HG03097 (cell line): ENCODE results near the gene AZU1.
"Not testable (repeated sequence)": the region's sequence is repeated elsewhere in the genome, so short reads cannot be mapped to it uniquely, and the experiment has no call there.

ENCODE experiments used
- ATAC-seq: cut with Tn5 transposase; IDR thresholded peaks from one replicate; pipeline ENCODE4 v1.9.1; 2021; ENCODE audit not compliant: unreplicated experiment, low FRiP score

The AZU1 gene

DNA sequence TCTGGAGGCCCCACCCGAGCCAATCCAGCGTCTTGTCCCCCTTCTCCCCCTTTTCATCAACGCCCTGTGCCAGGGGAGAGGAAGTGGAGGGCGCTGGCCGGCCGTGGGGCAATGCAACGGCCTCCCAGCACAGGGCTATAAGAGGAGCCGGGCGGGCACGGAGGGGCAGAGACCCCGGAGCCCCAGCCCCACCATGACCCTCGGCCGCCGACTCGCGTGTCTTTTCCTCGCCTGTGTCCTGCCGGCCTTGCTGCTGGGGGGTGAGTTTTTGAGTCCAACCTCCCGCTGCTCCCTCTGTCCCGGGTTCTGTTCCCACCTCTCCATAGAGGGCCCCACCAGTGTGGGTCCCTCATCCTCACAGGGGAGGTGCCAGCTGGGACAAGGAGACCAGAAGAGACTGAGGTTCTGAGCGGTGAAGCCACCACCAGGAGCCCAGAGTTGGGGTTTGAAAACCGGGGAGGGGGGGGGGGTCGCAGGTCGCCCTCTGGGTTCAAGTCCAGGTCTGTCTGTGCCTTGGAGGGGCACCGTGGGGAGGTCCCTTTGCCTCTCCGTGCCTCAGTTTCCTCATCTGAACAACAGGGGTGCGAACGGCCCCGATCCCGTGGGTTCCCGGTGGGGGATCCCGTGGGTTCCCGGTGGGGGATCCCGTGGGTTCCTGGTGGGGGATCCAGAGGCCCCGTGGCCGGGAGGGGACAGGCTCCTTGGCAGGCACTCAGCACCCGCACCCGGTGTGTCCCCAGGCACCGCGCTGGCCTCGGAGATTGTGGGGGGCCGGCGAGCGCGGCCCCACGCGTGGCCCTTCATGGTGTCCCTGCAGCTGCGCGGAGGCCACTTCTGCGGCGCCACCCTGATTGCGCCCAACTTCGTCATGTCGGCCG is 24.7 kb downstream of the AZU1 start, which contains the start of gene ELANE:
Gene ELANE (plus strand): TSS at position 168 of the 878 bp plus-strand sequence. CDS start 26 bp downstream, at position 194.
- ATAC-seq = no peak

DNA sequence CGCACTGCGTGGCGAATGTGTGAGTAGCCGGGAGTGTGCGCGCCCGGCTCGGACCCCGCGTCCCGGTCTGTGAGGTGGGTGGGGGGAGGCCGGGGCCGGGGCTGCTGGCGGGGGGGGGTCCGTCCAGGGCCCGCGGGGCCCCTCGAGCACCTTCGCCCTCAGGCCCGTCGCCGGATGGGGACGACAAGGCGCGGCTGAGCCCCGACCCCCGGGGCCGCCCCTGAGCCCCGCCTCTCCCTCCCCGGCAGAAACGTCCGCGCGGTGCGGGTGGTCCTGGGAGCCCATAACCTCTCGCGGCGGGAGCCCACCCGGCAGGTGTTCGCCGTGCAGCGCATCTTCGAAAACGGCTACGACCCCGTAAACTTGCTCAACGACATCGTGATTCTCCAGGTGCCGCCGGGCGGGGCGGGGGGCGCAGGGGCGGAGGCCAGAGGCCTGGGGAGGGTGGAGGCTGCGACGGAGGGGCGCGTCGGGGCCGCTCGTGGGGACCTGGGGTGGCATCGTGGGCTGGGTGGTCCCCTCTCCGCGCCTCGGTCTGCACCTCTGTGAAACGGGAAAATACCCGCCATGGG is 25.5 kb downstream of the AZU1 start:
- ATAC-seq = no peak

DNA sequence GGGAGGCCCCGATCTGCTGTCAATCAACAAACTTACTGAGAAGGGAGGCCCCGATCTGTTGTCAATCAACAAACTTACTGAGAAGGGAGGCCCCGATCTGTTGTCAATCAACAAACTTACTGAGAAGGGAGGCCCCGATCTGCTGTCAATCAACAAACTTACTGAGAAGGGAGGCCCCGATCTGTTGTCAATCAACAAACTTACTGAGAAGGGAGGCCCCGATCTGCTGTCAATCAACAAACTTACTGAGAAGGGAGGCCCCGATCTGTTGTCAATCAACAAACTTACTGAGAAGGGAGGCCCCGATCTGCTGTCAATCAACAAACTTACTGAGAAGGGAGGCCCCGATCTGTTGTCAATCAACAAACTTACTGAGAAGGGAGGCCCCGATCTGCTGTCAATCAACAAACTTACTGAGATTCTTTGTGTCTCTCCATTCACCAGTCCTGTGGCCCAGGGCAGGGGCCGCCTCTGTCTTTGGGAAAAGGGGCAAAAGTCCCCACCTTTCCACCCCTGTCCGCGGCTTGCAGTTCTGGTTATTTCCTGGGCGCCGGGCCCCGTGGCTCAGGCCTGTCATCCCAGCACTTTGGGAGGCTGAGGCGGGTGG is 26.1 kb downstream of the AZU1 start:
- ATAC-seq = not testable (repeated sequence)

DNA sequence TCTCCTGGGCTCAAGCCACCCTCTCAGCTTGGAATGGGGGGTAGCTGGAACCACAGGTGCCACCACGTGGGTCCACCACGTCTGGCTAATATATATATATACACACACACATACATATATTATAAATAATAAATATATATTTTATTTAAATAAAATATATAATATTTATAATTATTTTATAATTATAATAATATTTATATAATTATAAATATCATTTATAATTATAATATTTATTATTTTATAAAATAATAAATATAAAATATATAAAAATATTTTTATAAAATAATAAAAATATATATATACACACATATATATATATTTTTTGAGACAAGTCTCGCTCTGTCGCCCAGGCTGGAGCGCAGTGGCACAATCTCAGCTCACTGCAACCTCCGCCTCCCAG is 26.9 kb downstream of the AZU1 start:
- ATAC-seq = no peak

DNA sequence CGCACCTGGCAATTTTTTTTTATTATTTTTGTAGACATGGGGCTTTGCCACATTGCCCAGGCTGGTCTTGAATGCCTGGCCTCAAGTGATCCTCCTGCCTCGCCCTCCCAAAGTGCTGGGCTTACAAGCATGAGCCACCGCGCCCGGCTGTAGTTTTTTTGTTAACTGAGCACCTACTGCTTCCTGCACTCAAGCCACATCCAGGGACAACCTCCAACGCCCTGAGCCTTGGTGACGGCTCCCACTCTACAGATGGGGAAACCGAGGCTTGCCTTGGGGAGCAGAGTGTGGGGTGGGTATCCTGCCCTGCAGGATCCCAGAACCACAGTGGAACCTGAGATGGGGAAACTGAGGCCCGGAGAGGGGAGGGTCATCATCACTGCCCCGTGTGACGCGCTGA is 27.5 kb downstream of the AZU1 start:
- no peak for ATAC-seq

DNA sequence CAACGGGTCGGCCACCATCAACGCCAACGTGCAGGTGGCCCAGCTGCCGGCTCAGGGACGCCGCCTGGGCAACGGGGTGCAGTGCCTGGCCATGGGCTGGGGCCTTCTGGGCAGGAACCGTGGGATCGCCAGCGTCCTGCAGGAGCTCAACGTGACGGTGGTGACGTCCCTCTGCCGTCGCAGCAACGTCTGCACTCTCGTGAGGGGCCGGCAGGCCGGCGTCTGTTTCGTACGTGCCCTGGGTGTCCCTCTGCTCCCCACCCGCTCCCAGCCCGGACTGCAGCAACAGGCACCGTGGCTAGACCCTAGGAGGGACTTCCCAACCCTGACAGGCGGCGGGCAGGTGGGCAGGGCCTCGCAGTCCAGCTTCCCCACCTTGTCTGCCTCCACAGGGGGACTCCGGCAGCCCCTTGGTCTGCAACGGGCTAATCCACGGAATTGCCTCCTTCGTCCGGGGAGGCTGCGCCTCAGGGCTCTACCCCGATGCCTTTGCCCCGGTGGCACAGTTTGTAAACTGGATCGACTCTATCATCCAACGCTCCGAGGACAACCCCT is 28.0 kb downstream of the AZU1 start:
- ATAC-seq = no peak

DNA sequence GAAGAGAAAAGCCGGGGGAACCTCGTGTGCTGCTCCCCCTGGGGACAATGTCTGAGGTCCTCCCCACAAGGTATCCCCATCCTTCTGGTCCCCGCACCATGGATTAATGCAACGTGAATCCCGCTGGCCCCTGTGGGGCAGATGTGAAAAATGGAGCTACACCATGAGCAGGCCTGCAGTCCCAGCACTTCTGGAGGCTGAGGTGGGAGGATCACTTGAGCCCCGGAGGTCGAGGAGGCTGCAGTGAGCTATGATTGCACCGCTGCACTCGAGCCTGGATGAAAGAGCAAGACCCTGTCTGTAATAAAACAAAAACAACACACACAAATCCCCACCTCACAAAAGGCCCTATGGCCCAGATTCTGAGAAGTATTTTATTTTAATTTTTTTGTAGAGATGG is 30.6 kb downstream of the AZU1 start:
- ATAC-seq = no peak

DNA sequence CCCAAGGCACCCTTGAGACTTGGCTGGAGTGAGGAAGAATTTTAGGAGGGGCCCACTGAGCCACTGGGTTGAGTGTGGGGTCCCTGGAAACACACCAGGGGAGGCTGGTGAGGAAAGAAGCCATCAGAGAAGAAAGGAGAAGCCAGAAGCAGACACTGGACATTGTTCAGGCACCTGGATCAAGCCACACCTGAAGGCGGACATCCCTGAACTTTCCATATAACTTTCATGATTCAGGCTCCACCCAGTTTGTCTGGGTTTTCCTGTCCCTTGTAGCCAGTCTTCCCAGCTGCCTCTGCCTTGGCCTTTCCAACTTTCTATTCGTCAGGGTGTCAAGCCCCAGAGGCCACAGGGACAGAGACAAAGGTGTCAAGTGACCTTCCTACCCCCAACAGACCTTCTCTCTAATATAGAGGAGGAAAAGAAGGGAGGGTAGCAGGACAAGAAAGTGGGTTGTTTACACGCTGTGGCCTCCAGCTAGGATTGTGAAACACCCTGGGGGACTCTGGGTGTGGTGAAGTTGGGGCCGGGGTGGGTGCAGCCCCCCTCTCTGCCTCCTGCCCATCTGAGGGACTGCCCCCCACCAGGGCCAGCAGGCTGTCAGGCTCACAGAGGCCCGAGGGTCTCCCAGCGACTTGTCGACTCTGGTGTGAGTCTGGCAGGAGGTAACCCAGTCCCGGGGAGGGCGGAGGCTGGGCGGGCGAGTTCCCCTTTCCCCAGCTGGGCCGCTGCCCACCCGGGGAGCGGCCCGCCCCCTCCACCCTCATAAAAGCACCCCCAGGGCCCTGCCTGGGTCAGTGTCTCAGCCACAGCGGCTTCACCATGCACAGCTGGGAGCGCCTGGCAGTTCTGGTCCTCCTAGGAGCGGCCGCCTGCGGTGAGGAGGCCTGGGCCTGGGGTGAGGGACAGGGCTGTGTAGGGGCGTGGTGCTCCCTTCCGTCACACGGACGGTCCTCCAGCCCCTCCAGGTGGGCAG is 31.5 kb downstream of the AZU1 start, which contains the start of gene CFD:
Gene CFD (plus strand): TSS at position 797 of the 976 bp plus-strand sequence. CDS start 26 bp downstream, at position 823.
- ATAC-seq = no peak

DNA sequence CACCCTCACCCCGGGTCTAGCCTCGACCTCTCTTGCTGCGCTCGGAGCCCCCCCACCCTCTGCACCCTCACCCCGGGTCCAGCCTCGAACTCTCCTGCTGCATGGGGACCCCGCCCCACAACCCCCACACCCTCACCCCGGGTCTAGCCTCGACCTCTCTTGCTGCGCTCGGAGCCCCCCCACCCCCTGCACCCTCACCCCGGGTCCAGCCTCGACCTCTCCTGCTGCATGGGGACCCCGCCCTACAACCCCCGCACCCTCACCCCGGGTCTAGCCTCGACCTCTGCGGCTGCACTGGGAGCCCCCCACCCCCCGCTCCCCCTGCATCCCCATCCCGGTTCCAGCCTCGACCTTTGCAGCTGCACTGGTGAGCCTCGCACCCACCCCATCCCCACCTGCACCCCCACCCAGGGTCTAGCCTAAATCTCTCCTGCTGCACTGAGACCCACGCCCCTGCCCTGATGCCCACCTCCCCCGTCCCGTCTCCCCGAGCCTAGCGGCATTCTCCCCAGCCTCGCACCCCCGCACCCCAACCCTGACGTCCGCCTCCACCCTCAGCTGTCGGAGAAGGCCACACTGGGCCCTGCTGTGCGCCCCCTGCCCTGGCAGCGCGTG is 33.6 kb downstream of the AZU1 start:
- ATAC-seq = no peak

DNA sequence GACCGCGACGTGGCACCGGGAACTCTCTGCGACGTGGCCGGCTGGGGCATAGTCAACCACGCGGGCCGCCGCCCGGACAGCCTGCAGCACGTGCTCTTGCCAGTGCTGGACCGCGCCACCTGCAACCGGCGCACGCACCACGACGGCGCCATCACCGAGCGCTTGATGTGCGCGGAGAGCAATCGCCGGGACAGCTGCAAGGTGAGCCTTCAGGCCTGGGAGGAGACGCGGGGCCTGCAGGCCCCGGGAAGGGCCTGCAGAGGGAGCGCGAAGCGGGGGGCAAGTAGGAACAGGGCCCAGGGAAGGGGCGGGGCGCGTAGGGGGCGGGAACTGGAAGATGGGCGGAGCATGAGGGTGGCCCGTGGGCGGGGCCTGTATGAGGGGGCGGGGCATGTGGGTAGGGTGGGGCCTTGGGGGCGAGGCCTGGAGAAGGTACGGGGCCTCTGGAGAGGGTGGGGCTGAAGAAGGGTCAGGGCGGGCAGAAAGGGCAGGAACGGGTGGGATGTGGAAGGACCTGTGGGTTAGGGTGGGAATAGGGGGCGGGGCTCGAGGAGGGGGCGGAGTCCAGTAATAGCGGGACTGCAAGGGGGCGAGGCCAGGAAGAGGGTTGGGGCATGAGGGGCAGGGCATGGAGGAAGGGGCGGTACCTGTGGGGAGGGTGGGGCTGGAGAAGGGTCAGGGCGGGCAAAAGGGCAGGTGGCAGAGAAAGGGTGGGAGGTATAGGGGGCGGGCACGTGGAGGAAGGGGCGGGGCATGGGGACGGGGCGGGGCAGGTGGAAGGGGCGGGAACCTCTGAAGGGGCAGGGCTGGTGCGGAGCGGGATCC is 34.3 kb downstream of the AZU1 start:
- ATAC-seq = no peak

DNA sequence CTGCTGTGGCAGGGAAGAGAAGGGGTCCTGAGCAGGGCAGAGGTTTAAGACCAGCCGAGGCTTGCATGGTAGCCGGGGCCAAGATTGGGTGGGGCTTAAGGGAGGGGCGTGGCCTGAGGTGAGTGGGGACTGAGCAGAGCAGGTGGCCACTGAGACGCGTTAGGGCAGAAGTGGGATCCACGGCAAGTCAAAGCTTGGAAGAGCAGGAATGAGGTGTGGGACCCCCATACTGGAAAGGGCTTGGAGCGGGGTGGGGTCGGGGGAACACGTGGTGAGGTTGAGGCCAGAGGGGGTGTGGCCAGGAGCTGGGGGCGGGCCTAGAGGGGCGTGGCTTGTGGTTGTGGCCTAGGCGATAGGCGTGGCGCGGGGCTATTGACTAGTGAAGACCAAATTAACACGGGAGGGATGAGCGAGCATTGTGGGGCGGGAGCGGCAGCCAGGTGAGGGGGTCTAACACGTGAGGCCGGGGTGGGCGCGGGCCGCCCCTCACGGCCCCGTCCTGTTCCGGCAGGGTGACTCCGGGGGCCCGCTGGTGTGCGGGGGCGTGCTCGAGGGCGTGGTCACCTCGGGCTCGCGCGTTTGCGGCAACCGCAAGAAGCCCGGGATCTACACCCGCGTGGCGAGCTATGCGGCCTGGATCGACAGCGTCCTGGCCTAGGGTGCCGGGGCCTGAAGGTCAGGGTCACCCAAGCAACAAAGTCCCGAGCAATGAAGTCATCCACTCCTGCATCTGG is 35.1 kb downstream of the AZU1 start:
- ATAC-seq = no peak

DNA sequence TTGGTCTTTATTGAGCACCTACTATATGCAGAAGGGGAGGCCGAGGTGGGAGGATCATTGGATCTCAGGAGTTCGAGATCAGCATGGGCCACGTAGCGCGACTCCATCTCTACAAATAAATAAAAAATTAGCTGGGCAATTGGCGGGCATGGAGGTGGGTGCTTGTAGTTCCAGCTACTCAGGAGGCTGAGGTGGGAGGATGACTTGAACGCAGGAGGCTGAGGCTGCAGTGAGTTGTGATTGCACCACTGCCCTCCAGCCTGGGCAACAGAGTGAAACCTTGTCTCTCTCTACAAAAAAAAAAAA is 35.6 kb downstream of the AZU1 start:
- no peak for ATAC-seq

DNA sequence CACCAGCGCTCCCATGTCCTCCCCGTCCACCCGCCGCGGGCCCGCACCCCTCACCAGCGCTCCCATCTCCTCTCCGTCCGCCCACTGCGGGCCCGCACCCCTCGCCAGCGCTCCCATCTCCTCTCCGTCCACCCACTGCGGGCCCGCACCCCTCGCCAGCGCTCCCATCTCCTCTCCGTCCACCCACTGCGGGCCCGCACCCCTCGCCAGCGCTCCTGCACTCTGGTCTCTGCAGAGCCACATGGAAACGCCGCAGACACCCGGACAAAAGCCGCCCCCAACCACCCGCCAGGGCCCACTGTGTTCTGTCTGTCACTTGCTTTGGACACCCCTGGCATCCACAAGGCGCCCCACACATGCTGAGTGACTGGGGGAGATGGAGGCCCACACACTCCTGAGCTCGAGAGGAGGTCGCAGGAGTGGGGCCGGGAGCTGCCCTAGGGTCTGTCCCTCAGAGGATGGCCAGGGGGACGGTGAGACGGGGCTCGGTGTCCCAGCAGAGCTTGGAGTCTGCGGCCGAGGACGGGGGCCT is 39.2 kb downstream of the AZU1 start:
- ATAC-seq = no peak

DNA sequence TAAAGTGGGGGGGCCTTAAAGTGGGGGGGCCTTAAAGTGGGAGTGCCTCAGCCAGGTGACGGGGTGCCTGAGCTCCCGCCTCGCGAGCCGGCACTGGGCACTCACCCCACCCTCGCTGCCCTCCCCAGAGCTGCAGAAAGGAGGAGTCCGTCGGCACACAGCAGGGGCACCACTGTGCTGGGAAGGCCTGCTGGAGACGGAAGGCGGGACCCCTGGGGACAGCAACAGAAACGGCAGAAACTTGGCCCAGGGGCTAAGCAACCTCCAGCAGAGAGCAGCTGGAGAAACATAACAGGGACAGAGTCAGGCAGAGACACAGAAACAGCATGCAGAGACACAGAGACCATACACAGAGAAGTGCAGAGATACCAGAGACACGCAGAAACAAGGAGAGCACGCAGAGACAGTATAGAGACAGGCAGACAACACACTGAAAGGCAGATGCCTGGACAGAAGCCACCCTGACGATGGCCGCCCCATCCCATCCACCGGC is 39.7 kb downstream of the AZU1 start:
- ATAC-seq = no peak

DNA sequence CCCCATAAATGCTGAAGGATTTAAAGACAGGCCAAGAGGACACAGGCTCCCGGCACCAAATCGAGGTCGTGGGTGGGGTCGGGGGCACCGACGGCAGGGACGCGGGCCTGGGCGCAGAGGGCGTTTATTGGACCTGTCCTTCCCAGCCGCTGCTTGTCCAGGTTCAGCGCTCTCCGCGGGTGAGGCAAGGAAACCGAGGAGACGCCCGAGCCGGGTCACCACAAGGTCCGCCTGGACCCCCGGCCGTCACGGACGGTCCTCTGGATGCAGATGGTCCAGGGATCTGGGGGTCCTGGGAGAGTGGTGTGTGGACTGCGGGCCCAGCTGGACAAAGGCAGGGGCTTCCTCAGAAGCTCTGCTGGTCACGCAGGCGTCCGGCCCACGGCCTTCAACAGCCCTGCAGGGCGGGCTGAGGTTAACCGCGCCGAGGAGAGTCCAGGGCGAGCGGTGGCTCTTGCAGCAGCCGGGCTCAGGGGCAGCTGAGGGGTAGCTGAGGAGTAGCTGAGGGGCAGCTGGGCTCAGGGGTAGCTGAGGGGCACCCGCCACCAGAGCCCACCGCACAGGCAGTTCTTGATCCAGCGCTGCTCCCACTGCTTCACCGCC is 40.3 kb downstream of the AZU1 start:
- no peak for ATAC-seq

DNA sequence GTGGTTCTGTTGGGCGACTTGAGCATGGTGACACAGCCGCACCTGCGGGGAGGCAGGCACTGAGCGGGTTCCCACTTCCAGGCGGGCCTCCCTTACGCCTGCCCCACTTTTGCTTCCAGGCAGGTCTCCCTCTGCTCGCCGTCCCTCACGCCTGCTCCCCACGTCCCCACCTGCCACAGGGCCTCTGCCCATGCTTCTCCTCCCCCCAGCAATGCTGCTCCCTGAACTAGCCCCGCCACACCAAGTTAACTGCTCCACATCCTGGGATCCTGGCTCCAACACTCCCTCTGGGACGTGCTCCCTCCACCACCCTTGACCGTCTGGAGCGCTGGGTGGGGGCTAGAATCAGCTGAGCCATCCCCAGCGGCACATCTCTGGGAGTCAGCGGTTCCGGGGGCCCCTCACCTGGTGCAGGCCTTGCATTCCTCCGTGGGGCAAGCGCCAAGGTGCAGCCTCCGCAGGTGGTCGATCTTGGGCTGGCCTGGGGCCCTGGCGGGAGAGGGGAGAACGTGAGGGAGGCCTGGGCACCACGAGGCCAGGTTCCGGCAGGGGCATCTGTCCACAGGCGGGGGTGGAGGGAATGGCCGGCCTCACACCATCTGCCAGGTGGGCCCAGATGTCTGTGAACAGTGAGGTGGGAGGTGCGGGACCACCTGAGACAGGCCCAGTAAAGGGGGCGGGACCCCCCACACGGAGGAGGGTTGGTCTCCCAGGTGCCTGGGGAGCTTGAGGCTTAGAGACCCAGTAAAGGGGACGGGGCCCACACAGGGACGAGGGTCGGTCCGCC is 41.0 kb downstream of the AZU1 start:
- ATAC-seq = no peak
